Progenitor cell of endocrine pancreas (in vitro differentiated cells): ENCODE measurements around the gene RELL2. TPM values are rescaled to one million over a fixed set of nuclear protein-coding genes. Genes with fewer than 3 reads are reported as not detected.
A peak's percentile ranks its signal among the peaks of the same experiment; 100 is the strongest.

Experiments
- DNase-seq: peaks from one replicate; pipeline ENCODE4 v3.0.0; 2021; ENCODE audit warnings: low spot score; ENCODE audit not compliant: unreplicated experiment
- H3K27ac Mint-ChIP-seq: 2 replicates; pipeline ENCODE4 v1.8.0; 2021; ENCODE audit warnings: mild to moderate bottlenecking, moderate library complexity, mixed read lengths
- H3K27me3 Mint-ChIP-seq: 2 replicates; pipeline ENCODE4 v1.8.0; 2021; ENCODE audit warnings: mixed read lengths
- H3K36me3 Mint-ChIP-seq: 2 replicates; pipeline ENCODE4 v1.8.0; 2022; ENCODE audit warnings: mixed read lengths; ENCODE audit not compliant: insufficient read depth
- H3K4me1 Mint-ChIP-seq: 2 replicates; pipeline ENCODE4 v1.8.0; 2021; ENCODE audit warnings: low read depth, mixed read lengths
- H3K4me3 Mint-ChIP-seq: 2 replicates; pipeline ENCODE4 v1.8.0; 2021; ENCODE audit warnings: low read depth, mild to moderate bottlenecking, moderate library complexity, mixed read lengths
- H3K9me3 Mint-ChIP-seq: 2 replicates; pipeline ENCODE4 v1.8.0; 2021; ENCODE audit warnings: low read depth, mixed read lengths
- CTCF ChIP-seq: fragments of 200-600 bp; sonication (generic); IDR thresholded peaks from one replicate; pipeline ENCODE4 v1.5.0; 2021; ENCODE audit warnings: antibody characterized with exemption, mild to moderate bottlenecking; ENCODE audit not compliant: unreplicated experiment
- total RNA-seq: library from RNA; stranded (reverse); gene quantifications from 2 replicates; pipeline ENCODE4 v1.2.1, GENCODE V29; 2021

The RELL2 gene
- total RNA-seq, 1 donor from 2014 or later: 5.2 TPM

GRCh38 chr5:141638771-141639170 lies 2.0 kb downstream of the RELL2 start:
- Mint-ChIP-seq H3K9me3 (no peaks in the 10 kb centered on the region), H3K27ac (no peak overlapping the region), H3K4me1 (peaks cover 12% of the 10 kb centered on the region), H3K4me3 (peak overlapping the region; percentile 84), H3K27me3 (peaks cover 6% of the 10 kb centered on the region), H3K36me3 (peaks cover 3% of the 10 kb centered on the region)
- no peak for TF ChIP-seq CTCF
- no peak for DNase-seq

DNA sequence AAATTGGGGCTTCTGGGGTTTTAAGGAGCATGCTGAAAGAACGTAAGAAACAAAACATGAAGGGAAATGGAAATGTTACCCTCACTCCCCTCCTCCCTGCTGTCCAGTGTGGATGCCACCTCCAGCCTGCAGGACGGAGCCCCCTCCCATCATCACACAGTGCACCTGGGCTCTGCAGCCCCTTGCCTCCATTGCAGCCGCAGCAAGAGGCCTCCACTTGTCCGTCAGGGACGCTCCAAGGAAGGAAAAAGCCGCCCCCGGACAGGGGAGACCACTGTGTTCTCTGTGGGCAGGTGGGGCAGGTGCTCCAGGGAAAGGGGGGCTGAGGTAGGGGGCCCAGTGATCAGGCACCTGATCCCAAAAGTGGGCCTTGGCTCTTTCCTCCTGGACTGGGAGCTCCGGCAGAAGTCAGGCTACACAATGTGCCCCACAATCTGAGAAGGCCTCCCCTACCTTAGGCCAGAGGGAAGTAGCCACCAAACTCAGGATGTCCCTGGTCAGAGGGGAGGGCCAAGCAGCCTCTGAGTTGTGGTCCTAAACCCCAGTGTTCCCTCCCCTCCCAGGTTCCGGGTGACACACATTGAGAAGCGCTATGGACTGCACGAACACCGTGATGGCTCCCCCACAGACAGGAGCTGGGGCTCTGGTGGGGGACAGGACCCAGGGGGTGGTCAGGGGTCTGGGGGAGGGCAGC lies 2.7 kb downstream of the RELL2 start:
- DNase-seq: no peak
- Mint-ChIP-seq H3K4me3 (no peak overlapping the region), H3K27me3 (peaks cover 6% of the 10 kb centered on the region), H3K4me1 (peaks cover 12% of the 10 kb centered on the region), H3K27ac (no peak overlapping the region), H3K9me3 (no peaks in the 10 kb centered on the region), H3K36me3 (peaks cover 3% of the 10 kb centered on the region)
- TF ChIP-seq CTCF: no peak

- DNase-seq: no peak
- peaks cover 4% of the 10 kb centered on the region for H3K36me3 Mint-ChIP-seq
- peaks cover 6% of the 10 kb centered on the region for H3K27me3 Mint-ChIP-seq
- H3K4me3 Mint-ChIP-seq: no peak overlapping the region
- TF ChIP-seq CTCF: no peak
- H3K9me3 Mint-ChIP-seq: no peaks in the 10 kb centered on the region
- no peak overlapping the region for H3K27ac Mint-ChIP-seq
- H3K4me1 Mint-ChIP-seq: peaks cover 11% of the 10 kb centered on the region
Measured at GRCh38 chr5:141640051-141640415, 3.2 kb downstream of the RELL2 start.

DNA sequence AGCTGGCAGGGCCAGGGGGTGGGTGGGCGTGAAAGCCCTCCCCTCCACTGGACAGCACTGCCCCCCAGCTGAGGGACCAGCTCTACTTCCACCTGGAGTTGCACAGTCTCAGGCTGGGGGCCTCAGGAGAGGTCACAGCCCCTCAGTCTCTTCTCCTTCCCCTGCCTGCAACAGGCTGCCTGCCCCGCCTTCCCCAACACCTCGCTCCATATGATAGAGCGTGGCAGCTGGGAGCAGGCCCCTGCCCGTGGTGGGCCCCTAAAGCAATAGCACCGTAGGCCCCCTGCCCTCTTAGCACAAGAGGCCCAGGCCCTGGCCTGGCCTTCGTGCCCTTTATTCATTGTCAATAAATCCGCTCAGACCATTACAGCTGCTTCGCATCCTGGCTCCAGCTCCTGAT lies 3.9 kb downstream of the RELL2 start:
- H3K9me3 Mint-ChIP-seq: no peaks in the 10 kb centered on the region
- DNase-seq: no peak
- H3K36me3 Mint-ChIP-seq: peaks cover 3% of the 10 kb centered on the region
- peaks cover 6% of the 10 kb centered on the region for H3K27me3 Mint-ChIP-seq
- H3K27ac Mint-ChIP-seq: no peak overlapping the region
- H3K4me1 Mint-ChIP-seq: peaks cover 6% of the 10 kb centered on the region
- no peak for TF ChIP-seq CTCF
- no peak overlapping the region for H3K4me3 Mint-ChIP-seq

DNA sequence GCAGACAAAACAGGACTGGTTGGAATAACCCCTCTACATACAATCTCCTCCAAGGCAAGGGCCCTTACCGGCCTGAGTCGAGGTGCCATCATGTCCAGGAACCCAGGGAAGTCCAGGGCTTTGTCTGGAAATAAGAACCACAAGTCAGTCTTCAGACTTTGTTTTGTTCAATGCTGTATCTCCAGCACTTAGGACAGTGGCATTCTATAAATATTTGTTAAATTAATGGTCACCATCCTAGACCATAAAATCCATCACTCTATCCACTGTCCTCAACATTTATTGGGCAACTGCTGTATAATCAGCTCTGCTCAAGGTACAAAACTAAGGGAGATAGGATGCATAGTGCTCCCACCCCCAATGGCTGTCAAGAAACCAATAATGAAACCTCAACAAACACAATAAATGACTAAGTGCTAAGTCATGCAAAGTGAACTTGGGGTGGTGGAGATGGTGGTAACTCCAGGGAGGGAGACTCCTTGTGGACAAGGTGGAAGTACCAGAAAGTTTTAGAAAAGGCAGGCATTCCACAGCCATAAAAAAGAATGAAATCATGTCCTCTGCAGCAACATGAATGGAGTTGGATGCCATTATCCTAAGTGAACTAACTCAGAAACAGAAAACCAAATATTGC lies 5.0 kb downstream of the RELL2 start:
- no peak overlapping the region for H3K27ac Mint-ChIP-seq
- no peak overlapping the region for H3K4me3 Mint-ChIP-seq
- no peak for DNase-seq
- no peaks in the 10 kb centered on the region for H3K9me3 Mint-ChIP-seq
- no peaks in the 10 kb centered on the region for H3K4me1 Mint-ChIP-seq
- TF ChIP-seq CTCF: peak; percentile 20
- peaks cover 3% of the 10 kb centered on the region for H3K36me3 Mint-ChIP-seq
- H3K27me3 Mint-ChIP-seq: peaks cover 6% of the 10 kb centered on the region
